ENCODE results near the gene ZC3H12D. TPM values are rescaled to one million over a fixed set of nuclear protein-coding genes. Genes with fewer than 3 reads are reported as not detected.

ZC3H12D gene
- total and polyA plus RNA-seq, 2 of the 8 experiments (the other 6 are each of a cell fraction or from before 2014, with no cell fraction given), result 0.05 to 0.07 TPM

GRCh38 chr6:149455031-149455732, 29.6 kb downstream of the ZC3H12D start:
- TF ChIP-seq RBBP5 (IDR thresholded peaks at IDR 0.05; ENCODE audit: borderline replicate concordance, low read depth, low read length) (no peak), EGR1 (IDR thresholded peaks at IDR 0.05; ENCODE audit: borderline replicate concordance, low read depth, low read length) (no peak), KDM4A (IDR thresholded peaks at IDR 0.05; ENCODE audit: low read depth, low read length, severe bottlenecking) (no peak), JUN (IDR thresholded peaks at IDR 0.05; ENCODE audit: low read depth, low read length) (no peak), PHF8 (conservative IDR thresholded peaks at IDR 0.05; ENCODE audit: low read depth, low read length) (no peak), BACH1 (IDR thresholded peaks at IDR 0.05; ENCODE audit: low read length) (no peak), TBP (IDR thresholded peaks at IDR 0.05; ENCODE audit: low read depth, low read length) (no peak), POU5F1 (IDR thresholded peaks at IDR 0.05; ENCODE audit: low read depth, low read length) (no peak)
- FAIRE-seq, result no peak
- no peak overlapping the region for H3K56ac ChIP-seq (replicated peaks; ENCODE audit: insufficient read length, low read depth, low read length)
- H3K23me2 ChIP-seq (ENCODE audit: low read depth, low read length), result peaks cover 11% of the 10 kb centered on the region; the same call in 1 of the 2 replicates
- H2BK15ac ChIP-seq (ENCODE audit: low read length), result no peak overlapping the region
- H3K36me3 ChIP-seq (ENCODE audit: control insufficient read depth in 2 of 4, insufficient read depth in 4 of 4, low read length in 3 of 4), result no peaks in the 10 kb centered on the region
- H4K8ac ChIP-seq (ENCODE audit: extremely low read depth, insufficient read depth, low read length), result no peak overlapping the region
- no peak overlapping the region for H2BK5ac ChIP-seq (ENCODE audit: low read depth, low read length)
- no peaks in the 10 kb centered on the region for H3K79me2 ChIP-seq (ENCODE audit: control insufficient read depth in 1 of 2, insufficient read depth in 2 of 2, low read length in 2 of 2)
- H2AFZ ChIP-seq (ENCODE audit: low read length), result no peak overlapping the region
- H3K18ac ChIP-seq (ENCODE audit: extremely low read depth, low read length), result no peak overlapping the region
- H2BK20ac ChIP-seq (ENCODE audit: low read length), result no peak overlapping the region
- H3K27me3 ChIP-seq (replicated peaks in 1 of 4; ENCODE audit: control insufficient read depth in 3 of 4, extremely low read depth in 1 of 4, insufficient read depth in 3 of 4, low read length in 3 of 4), result peaks cover 16 to 27% (median 25%) of the 10 kb centered on the region in 4 experiments
- H2BK12ac ChIP-seq (ENCODE audit: low read depth, low read length), result no peak overlapping the region
- DNase-seq (ENCODE audit: low read depth in 1 of 2, low spot score in 2 of 2), result no peak
- no peak overlapping the region for H3K4ac ChIP-seq (replicated peaks; ENCODE audit: insufficient read length, low read depth, low read length)
- no peak overlapping the region for H3K4me2 ChIP-seq (ENCODE audit: insufficient read depth in 1 of 2, low read depth in 2 of 2, low read length in 2 of 2)
- H3K27ac ChIP-seq (ENCODE audit: low read depth, low read length), result no peak overlapping the region
- H4K91ac ChIP-seq (replicated peaks; ENCODE audit: insufficient read length, low read length), result no peak overlapping the region
- no peak overlapping the region for H3K4me3 ChIP-seq (ENCODE audit: extremely low read depth in 1 of 4, insufficient read depth in 2 of 4, low read depth in 3 of 4, low read length in 4 of 4)
- H4K5ac ChIP-seq (ENCODE audit: insufficient read length, low read depth, low read length), result no peak overlapping the region
- no peaks in the 10 kb centered on the region for H4K20me1 ChIP-seq (replicated peaks in 1 of 2; ENCODE audit: control insufficient read depth in 1 of 2, insufficient read depth in 2 of 2, low read length in 2 of 2)
- no peak overlapping the region for H3K23ac ChIP-seq (ENCODE audit: insufficient read length)
- POLR2A ChIA-PET (ENCODE audit: partially characterized antibody), result no interaction called here
- no peak overlapping the region for H3K14ac ChIP-seq (ENCODE audit: insufficient read length)
- no peaks in the 10 kb centered on the region for H3K79me1 ChIP-seq (ENCODE audit: low read depth, low read length)
- H2BK120ac ChIP-seq (replicated peaks; ENCODE audit: low read depth, low read length), result no peak overlapping the region
- H3K4me1 ChIP-seq (replicated peaks in 1 of 4; ENCODE audit: control insufficient read depth in 3 of 4, insufficient read depth in 4 of 4, low read length in 3 of 4), result peaks cover 0 to 1% (median 0%) of the 10 kb centered on the region in 4 experiments; a peak in 2 of 7 replicates
- 93% methylated on average over 11 of the region's 11 CpGs; no CpG with 5 or more reads in 1 of the 2 experiments for WGBS, 2 experiments (ENCODE audit: extremely low coverage in 1 of 2, insufficient coverage in 1 of 2, insufficient read length in 1 of 2, insufficient replicate concordance in 2 of 2, low coverage in 1 of 2, low lambda C conversion rate in 2 of 2, missing lambda C conversion rate in 1 of 2)
- no peak overlapping the region for H3K9ac ChIP-seq (replicated peaks in 1 of 4; ENCODE audit: extremely low read depth in 1 of 4, low read depth in 3 of 4, low read length in 3 of 4)
- no peak overlapping the region for H2AK5ac ChIP-seq (ENCODE audit: low read depth, low read length)
- CTCF ChIA-PET (ENCODE audit: partially characterized antibody), result interaction anchor here (1.0 to 1.7 kb wide), 7 partner anchors 9 to 379 kb away, joined by 3 to 6 read pairs (median 4); no protein-coding TSS in a partner anchor
- H3K9me3 ChIP-seq (ENCODE audit: insufficient read depth in 2 of 2, low read depth in 1 of 2, low read length in 1 of 2), result no peaks in the 10 kb centered on the region
